WERI-Rb-1 (cell line): ENCODE results near the gene NDUFS8.

ENCODE experiments used
- DNase-seq: peaks from one replicate; pipeline ENCODE4 v3.0.0-alpha.2; 2020
- H3K27ac ChIP-seq: fragments of 250-450 bp; sonication (Bioruptor Pico); 2 replicates; pipeline ENCODE4 v1.5.1; 2020; ENCODE audit warnings: mild to moderate bottlenecking, moderate library complexity
- H3K27me3 ChIP-seq: fragments of 250-450 bp; sonication (Bioruptor Pico); 2 replicates; pipeline ENCODE4 v1.5.1; 2021; ENCODE audit warnings: mild to moderate bottlenecking, low read depth, moderate library complexity; ENCODE audit not compliant: insufficient read depth, severe bottlenecking
- H3K36me3 ChIP-seq: fragments of 250-450 bp; sonication (Bioruptor Pico); 2 replicates; pipeline ENCODE4 v1.5.1; 2020; ENCODE audit warnings: mild to moderate bottlenecking, moderate library complexity
- H3K4me3 ChIP-seq: 2 replicates; pipeline ENCODE4 v1.5.1; 2011; ENCODE audit warnings: low read depth, mild to moderate bottlenecking, control low read depth, low read length
- H3K9me3 ChIP-seq: fragments of 250-450 bp; sonication (Bioruptor Pico); 2 replicates; pipeline ENCODE4 v1.5.1; 2021; ENCODE audit warnings: mild to moderate bottlenecking, moderate library complexity; ENCODE audit not compliant: severe bottlenecking
- CTCF ChIP-seq: IDR thresholded peaks from 2 replicates; pipeline ENCODE4 v1.5.1; 2011; ENCODE audit warnings: low read depth, mild to moderate bottlenecking, control low read depth, inconsistent platforms, low read length

Gene NDUFS8

GRCh38 chr11:68017980-68018729 lies 12.3 kb upstream of the NDUFS8 start:
- no peaks in the 10 kb centered on the region for H3K9me3 ChIP-seq
- no peak overlapping the region for H3K27ac ChIP-seq
- H3K4me3 ChIP-seq = no peak overlapping the region
- no peak for TF ChIP-seq CTCF
- no peak for DNase-seq
- H3K27me3 ChIP-seq = no peaks in the 10 kb centered on the region
- H3K36me3 ChIP-seq = no peaks in the 10 kb centered on the region

- Histone ChIP-seq H3K9me3 (no peaks in the 10 kb centered on the region), H3K36me3 (no peaks in the 10 kb centered on the region), H3K27me3 (no peaks in the 10 kb centered on the region), H3K4me3 (no peak overlapping the region), H3K27ac (no peak overlapping the region)
- no peak for DNase-seq
- TF ChIP-seq CTCF = no peak
Measured at GRCh38 chr11:68018730-68019190, 11.7 kb upstream of the NDUFS8 start.

GRCh38 chr11:68019486-68019885 lies 11.0 kb upstream of the NDUFS8 start:
- Histone ChIP-seq H3K9me3 (peaks cover 2% of the 10 kb centered on the region), H3K27me3 (no peaks in the 10 kb centered on the region), H3K27ac (no peak overlapping the region), H3K36me3 (no peaks in the 10 kb centered on the region), H3K4me3 (no peak overlapping the region)
- DNase-seq = no peak
- no peak for TF ChIP-seq CTCF

- H3K27me3 ChIP-seq = no peaks in the 10 kb centered on the region
- no peak overlapping the region for H3K4me3 ChIP-seq
- no peak overlapping the region for H3K27ac ChIP-seq
- DNase-seq = no peak
- peaks cover 3% of the 10 kb centered on the region for H3K9me3 ChIP-seq
- H3K36me3 ChIP-seq = no peaks in the 10 kb centered on the region
- peak; percentile 55; the same call in 1 of the 2 replicates for TF ChIP-seq CTCF
Measured at GRCh38 chr11:68020575-68020974, 9.9 kb upstream of the NDUFS8 start.

GRCh38 chr11:68021167-68021787 lies 9.2 kb upstream of the NDUFS8 start:
- H3K27me3 ChIP-seq = no peaks in the 10 kb centered on the region
- H3K36me3 ChIP-seq = no peaks in the 10 kb centered on the region
- peak; percentile 60 for DNase-seq
- no peak overlapping the region for H3K4me3 ChIP-seq
- H3K9me3 ChIP-seq = peaks cover 3% of the 10 kb centered on the region
- peak; percentile 58 for TF ChIP-seq CTCF
- no peak overlapping the region for H3K27ac ChIP-seq
